DMS79 (cell line): ENCODE results near the gene TRAFD1.
"Not testable (repeated sequence)": the region's sequence is repeated elsewhere in the genome, so short reads cannot be mapped to it uniquely, and the experiment has no call there.

Experiments used
- DNase-seq: peaks from one replicate; lab custom pipeline; 2025; lab: John Stamatoyannopoulos, UW

Gene TRAFD1, protein sequence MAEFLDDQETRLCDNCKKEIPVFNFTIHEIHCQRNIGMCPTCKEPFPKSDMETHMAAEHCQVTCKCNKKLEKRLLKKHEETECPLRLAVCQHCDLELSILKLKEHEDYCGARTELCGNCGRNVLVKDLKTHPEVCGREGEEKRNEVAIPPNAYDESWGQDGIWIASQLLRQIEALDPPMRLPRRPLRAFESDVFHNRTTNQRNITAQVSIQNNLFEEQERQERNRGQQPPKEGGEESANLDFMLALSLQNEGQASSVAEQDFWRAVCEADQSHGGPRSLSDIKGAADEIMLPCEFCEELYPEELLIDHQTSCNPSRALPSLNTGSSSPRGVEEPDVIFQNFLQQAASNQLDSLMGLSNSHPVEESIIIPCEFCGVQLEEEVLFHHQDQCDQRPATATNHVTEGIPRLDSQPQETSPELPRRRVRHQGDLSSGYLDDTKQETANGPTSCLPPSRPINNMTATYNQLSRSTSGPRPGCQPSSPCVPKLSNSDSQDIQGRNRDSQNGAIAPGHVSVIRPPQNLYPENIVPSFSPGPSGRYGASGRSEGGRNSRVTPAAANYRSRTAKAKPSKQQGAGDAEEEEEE

DNA sequence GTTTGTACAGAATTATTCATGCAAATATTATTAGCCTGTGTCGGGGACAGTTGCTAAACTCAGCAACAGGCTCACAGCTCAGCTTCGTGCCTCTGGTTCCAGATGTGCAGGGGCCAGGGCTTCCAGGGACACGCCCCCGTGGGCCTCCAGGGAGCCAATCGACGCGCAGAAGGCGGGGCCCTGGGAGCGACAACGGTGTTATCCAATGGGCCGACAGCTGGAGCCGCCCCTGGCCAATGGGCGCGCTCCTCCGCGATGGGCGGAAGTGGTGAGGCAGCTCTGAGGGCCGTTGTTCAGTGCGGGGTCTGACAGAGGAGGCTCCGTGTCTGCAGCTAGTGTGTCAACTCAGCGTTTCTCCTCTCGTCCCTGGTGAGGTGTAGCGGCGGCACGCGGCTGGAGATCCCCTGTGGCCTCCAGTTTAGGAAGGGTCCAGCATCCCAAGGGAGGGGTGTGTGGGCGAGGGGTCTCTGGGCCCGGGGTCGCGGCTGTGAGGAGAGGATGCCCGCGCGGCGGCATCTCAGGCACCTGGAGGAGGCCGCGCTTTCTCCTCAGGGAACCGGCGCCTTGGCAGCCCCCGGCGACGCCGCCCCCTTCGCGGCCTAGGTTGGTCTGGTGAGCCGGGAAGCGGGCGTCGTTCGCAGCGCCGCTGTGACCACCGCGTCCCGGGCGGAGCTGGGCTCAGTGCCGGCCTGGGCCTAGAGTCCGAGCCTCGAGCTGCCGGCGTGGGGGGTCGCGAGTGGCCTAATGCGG lies at the start of gene TRAFD1:
Gene TRAFD1 (plus strand): TSS at position 311 of the 750 bp plus-strand sequence. CDS start 4,963 bp downstream, outside the sequence.
- DNase-seq, result peak; percentile 91

DNA sequence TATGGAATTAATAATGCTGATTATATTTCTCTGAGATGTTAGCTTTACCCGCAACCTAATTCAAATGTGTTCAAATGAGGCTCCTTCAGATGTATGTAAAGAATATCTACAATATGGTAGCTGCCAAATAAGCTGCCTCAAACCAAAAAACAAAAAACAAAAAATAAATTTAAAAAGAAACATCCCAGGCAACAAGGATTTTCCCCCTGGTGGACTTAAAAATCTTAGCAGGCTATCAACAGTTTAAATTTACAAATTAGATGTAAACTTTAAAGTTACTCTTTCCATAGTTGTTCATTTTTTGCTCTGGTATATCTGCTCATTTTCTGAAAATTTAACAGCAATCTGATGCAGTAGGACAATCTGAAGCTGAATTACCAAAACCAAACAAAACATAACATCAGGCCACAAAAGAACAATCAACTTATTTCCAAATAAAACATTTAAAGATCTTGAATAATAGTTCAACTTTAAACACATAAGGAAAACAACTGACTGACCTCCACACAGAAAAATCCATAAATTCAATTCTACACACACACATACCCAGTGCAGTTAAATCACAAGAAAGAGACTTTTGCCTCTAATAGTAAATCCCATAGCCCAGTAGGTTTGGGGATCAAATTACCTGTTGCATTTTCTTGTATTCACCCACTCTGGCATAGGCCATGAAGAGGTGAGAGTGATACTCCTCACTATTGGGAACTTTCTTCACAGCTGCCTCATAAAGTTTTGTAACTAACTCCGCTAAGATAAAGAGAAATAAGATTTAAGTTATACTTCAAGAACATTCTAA lies 38.1 kb upstream of the TRAFD1 start:
- DNase-seq, result no peak

DNA sequence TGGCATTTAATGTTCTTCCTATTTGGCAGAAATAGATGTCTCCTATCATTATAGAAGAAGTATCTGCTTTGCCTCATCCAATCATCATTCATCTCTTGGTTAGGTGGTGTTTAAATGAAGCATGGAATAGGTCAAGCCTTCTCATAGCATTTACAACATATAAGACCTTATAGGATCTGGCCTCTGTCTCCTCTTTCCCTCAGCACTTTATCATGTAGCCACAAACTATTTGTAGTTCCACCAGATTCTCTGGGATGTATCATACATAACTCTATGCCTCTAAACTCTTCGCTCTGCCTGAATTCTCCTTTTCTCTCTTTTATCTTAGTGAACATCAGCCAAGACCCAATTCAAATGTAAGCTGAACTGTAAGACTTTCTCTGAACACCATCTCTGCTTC lies 37.5 kb upstream of the TRAFD1 start:
- DNase-seq, result no peak

DNA sequence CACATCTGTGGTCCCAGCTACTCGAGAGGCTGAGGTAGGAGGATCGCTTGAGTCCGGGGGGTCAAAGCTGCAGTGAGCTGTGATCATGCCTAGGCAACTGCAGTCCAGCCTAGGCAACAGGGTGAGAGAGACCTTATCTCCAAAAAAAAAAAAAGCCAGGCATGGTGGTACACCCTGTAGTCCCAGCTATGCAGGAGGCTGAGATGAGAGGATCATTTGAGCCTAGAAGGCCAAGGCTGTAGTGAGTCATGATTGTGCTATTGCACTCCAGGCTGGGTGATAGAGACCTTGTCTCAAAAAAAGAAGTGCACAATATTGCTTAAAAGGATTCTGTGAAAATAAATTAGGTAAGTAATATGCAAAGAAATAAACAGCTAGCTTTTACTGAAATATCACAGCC lies 33.8 kb upstream of the TRAFD1 start:
- no peak for DNase-seq

DNA sequence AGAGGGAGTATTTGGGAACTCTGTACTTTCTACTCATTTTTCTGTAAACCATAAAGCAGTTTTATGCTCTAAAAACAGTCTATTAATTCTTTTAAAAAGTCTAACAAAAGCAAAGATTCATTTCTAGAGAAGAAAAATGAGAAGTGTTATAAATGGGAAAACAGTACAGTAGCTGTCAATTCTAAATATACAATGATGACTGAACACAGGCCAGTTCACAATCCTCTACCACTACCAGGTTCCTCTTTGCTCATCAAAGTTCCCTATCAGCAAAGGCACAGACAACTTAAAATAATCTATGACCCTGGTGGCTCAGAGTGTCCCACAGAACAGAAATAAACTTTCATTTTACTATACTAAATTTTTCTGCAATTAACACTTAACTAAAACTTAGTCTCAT lies 29.3 kb upstream of the TRAFD1 start:
- no peak for DNase-seq

DNA sequence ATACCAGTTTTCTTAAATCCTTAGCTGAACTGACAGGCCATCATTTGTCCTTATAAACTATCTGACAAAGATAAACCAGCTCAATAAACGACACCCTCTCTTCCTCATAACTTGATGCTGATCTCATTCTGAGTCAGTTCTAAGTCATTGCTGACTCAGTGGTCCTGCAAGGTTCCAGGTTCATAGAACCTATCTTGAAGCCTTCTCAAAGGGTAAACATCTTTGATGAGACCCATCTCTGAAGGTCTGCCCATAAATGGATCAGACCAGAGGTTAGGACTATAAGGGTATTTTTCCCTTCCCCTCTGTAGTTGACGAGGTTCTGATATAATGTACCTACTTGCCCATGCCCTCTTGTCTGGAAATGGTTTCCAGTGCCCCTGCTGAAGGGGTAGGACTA lies 28.7 kb upstream of the TRAFD1 start:
- DNase-seq, result no peak

DNA sequence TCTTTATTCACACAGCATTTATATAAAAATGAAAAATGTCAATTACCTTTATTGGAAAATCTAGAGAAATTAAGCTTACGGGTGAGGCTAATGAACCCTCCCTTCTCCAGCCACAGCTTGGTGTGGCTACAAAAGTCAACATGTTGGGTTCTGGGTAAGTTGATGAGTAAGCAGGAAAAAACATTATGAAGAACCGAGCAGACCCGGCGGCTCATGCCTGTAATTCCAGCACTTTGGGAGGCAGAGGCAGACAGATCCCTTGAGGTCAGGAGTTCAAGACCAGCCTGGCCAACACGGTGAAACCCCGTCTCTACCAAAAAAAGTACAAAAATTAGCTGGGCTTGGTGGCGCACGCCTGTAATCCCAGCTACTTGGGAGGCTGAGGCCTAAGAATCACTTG lies 27.7 kb upstream of the TRAFD1 start:
- DNase-seq, result no peak

DNA sequence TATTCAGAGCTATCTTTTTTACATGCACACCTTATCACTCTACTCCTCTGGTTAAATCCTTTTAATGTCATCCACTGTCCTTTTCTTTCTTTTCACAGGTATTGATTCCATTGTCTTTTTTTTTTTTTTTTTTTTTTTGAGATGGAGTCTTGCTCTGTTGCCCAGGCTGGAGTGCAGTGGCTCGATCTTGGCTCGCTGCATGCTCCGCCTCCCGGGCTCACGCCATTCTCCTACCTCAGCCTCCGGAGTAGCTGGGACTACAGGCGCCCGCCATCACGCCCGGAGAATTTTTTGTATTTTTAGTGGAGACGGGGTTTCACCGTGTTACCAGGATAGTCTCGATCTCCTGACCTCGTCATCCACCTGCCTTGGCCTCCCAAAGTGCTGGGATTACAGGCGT lies 24.9 kb upstream of the TRAFD1 start:
- not testable (repeated sequence) for DNase-seq

DNA sequence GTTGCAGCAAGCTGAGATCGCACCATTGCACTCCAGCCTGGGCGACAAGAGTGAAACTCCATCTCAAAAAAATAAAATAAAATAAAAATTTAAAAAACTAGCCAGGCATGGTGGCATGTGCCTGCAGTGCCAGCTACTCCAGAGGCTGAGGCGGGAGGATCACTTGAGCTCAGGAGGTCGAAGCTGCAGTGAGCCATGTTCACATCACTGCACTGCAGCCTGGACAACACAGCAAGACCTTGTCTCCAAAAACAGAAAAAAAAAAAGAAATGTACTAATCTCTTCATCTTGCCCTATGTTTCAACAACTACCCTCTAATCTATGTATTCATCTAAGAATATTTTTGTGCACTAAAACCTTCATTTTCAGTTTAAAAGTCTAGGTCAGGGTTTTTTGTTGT lies 23.2 kb upstream of the TRAFD1 start:
- DNase-seq, result no peak

DNA sequence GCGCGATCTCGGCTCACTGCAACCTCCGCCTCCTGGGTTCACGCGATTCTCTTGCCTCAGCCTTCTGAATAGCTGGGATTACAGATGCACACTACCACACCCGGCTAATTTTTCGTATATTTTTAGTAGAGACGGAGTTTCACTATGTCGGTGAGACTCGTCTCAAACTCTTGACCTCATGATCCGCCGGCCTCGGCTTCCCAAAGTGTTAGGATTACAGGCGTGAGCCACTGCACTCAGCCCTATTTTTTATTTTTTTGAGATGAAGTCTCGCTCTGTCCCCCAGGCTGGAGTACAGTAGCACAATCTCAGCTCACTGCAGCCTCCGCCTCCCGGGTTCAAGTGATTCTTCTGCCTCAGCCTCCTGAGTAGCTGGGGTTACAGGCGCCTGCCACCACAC lies 22.6 kb upstream of the TRAFD1 start:
- not testable (repeated sequence) for DNase-seq

DNA sequence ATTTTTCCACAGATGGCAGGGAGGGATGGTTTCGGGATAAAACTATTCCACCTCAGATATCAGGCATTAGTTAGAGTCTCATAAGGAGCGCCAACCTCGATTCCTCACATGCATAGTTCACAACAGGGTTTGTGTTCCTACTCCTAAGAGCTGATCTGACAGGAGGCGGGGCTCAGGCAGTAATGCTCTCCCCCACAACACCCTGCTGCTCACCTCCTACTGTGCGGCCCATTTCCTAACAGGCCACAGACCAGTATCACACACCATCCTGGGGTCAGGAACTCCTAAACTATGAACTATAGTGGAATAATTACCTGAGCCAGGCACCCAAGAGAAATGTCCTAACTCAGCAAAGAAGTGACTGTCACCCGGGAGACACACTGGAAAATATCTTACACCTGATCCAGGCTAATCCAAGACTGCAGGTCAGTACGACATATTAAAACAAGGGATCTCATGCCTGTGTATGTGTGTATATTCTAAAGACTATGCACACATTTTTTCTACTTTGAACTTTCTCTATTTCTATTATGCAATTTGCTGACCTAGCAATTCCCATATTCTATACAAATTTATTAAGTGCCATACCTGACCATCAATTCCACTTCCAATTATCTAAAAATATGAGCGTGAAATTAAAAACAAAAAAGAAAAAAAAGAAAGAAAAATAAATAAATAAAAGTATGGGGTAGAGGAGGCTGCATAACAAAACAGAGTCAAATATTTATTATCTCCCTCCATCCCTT lies 21.4 kb upstream of the TRAFD1 start:
- no peak for DNase-seq

DNA sequence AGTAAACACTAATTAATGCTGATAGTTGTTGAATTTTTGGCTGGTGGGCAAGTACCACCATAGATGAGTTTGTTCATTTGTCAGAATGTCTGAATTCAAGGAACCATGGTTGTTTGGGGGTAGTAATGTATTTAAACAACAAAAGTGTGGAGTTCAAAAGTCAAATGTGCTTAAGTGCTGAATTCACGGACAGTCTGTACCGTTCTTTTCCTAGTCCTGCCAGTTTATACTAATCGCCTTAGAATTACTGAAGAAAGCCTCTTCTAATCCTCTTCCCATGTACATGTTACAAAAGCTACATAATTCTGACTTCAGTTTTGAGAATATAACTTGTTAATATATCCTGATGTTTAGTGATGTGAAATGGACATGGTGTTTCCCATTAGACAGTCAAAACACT lies 19.5 kb upstream of the TRAFD1 start:
- DNase-seq, result no peak

DNA sequence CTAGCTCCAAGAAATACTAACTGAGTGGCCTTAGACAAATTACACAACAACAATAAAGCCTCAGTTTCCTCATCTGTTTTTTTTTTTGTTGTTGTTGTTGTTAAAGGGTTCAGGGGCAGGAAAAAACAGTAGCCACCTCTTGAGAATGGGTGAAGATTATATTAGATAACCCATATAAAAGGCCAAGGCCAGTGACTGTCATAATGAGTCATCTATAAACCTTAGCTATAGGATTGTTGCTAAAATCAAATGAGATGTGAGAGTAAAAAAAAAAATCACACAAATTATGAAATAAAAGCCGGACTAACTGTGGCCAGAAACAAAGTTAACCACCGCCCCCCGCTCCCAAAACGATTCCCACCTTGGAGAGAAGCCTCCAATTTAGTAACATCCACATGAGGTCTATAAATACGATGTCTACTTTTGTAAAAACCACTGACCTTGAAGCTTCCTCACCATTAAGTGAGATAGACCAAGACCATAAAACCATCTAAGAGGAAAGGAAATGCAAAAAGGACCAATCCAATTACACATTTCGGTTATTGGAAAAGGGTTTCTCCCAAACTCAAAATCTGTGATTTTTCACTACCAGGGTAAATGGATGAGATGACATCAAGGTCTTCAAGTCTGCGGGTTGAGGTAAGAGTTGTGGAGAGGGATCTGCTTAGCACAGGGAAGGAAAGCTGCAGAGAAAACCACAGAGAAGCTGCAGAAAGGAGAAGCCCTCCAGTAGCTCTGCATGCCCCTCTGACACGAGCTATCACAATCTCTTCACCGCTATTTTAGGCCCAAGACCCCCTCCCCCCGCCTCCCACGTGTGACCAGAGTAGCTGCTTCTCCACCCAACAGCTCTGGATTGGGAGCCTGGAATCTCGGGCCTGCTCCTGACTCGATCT lies 17.8 kb upstream of the TRAFD1 start:
- DNase-seq, result no peak

DNA sequence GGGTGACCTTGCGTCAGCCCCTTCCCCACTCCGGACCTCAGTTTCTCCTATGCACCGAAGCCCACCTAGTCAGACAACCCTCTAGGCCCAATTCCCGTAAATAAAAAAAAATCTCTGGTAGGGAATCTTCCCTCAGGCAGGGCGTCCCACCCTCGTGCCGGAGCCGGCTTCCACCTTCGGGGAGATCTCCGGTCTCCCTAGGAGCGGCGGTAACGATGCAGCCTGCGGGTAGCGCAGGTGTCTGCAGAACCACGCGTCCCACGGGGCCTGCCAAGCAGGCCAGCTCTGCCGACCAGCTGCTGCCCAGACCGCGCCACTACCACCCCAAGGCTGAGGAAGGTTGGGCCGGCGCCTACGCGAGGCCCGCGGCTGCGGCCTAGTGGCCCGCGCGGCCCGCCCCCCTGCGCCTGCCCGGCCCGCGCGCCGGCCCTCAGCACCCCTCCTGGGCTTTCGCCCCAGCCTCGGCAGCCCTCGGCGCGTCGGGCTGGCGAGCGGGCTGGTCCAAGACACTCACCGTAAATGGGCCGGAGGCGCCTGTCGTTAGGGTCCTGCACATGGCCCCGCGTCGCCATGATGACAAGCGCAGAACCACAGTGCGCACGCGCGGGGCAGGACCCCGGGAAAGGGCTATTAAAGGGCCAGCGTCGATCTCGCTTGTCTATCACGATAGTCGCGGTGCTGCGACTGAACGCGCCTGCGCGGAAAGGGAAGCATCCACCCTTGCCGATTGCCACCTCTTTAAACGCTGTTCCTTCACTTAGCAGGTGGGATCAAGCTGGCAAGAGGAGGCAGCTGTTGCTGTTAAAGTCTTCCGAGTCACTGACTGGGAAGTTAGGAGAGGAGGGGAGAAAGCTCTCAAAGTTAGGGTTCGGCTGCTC lies 16.9 kb upstream of the TRAFD1 start, which contains the start of gene NAA25:
Gene NAA25 (minus strand): TSS at position 582 of the 878 bp plus-strand sequence. CDS start 10 bp downstream, at position 572.
- DNase-seq, result peak; percentile 56

DNA sequence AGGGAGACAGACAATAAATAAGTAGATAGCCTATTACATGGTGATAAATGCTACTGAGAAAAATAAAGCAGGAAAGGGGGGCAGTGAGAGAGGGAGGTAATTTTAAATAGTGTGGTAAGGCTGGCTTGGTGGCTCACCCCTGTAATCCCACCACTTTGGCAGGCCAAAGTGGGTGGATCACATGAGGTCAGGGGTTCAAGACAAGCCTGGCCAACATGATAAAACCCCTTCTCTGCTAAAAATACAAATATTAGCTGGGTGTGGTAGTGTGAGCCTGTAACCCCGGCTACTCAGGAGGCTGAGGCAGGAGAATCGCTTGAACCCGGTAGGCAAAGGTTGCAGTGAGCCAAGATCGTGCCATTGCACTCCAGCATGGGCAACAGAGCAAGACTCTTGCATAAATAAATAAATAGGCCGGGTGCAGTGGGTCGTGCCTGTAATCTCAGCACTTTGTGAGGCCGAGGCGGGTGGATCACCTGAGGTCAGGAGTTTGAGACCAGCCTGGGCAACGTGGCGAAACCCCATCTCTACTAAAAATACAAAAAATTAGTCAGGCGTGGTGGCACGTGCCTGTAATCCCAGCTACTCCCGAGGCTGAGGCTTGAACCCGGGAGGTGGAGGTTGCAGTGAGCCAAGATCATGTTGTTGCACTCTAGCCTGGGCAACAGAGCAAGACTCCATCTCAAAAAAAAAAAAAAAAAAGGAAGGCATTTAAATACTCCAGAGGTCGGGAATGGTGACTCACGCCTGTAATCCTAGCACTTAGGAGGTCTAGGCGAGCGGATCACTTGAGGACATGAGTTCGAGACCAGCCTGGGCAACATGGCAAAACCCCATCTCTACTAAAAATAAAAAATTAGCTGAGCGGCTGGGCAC lies 14.3 kb upstream of the TRAFD1 start:
- not testable (repeated sequence) for DNase-seq

DNA sequence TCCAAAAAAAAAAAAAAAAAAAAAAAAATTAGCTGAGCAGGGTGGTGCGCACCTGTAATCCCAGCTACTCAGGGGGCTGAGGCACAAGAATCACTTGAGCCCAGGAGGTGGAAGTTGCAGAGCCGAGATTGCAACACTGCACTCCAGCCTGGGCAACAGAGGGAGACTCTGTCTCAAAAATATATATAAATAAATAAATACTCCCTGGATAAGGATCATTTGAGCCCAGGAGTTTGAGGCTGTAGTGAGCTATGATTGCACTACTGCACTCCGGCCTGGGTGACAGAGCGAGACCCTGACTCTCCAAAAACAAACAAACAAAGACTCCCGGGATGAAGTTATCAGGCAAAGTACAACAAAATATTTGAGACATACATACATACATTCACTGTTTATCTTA lies 13.4 kb upstream of the TRAFD1 start:
- DNase-seq, result no peak

DNA sequence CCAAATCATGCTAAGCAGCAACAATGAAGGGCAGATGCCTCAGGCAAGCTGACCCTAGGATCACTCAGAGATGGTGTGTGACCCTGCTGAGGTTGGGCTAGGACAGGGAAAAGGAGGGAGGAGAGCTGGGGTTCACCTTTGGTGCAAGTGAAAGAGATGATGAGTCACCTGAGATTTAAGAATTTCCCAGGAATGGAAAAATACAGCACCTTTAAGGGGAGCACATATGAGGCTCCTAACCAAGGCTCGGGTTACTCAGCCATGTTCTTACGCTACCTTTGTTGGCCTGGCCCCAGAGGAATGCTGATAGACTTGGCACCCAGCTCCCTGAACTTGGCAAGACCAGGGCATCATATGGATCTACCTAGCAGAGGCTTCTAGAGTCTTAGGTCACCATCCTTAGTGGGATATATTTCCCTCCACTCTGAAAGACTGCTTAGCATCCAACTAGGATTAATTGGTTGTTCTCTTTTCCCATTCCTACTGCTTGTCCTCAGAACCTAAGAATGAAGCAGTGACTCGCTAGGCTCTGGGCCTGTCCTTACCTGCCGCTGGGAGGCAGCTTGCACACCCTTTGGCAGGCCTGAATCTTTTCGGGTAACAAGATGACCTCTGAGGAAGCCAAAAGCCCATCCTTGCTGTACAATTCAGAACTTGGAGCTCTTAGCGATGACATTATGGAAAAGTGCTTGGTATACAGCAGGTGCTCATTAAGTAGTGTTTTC lies 12.8 kb upstream of the TRAFD1 start:
- DNase-seq, result no peak
